ENCODE results near the gene CDR2.

Gene CDR2

DNA sequence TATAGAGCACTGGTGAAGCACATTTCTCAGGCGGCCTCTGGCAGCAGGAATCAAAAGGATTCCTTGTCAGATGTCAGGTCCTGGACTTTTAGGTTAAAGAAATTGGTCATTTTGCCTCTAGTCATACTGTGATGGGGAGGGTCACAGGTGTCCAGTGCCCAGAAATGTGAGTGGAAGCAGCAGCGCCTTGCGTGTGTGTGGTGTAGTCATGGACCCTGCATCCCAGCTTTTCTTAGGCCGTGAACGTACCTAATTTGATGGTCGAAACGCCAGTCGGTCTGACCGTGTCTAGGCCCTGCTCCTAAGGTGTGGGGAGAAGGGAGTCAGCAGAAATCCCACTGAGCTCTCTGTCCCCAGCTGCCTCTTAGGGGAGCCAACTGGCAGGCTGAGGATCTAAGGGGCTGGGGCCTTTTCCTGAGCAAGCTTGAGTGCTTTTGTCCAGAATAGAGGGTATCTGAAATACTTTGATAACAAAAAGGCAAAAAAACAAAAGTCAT is 45.2 kb downstream of the CDR2 start:
- no peaks in the 10 kb centered on the region for H4K20me1 ChIP-seq (ENCODE audit: insufficient read depth)
- H2AFZ ChIP-seq (ENCODE audit: low read depth), result no peak overlapping the region
- no peak overlapping the region for H3K4me2 ChIP-seq
- peaks cover 13% of the 10 kb centered on the region; the same call in 1 of the 2 replicates for H3K36me3 ChIP-seq (ENCODE audit: insufficient read depth)
- no peaks in the 10 kb centered on the region for H3K79me2 ChIP-seq (ENCODE audit: insufficient read depth, low read depth)
- no peak overlapping the region for H3K27ac ChIP-seq
- H3K4me3 ChIP-seq (IDR thresholded peaks at IDR 0.05; ENCODE audit: insufficient read depth, low read depth, low read length), result no peak overlapping the region
- H3K27me3 ChIP-seq (ENCODE audit: insufficient read depth, low read depth), result no peaks in the 10 kb centered on the region
- no peaks in the 10 kb centered on the region for H3K4me1 ChIP-seq (ENCODE audit: low read depth, poor library complexity, severe bottlenecking)
- H3K9ac ChIP-seq, result no peak overlapping the region
- no peak for TF ChIP-seq CTCF (conservative IDR thresholded peaks at IDR 0.05; ENCODE audit: low read depth, low read length)

- TF ChIP-seq CTCF (conservative IDR thresholded peaks at IDR 0.05; ENCODE audit: low read depth, low read length), result no peak
- H3K27ac ChIP-seq, result no peak overlapping the region
- no peaks in the 10 kb centered on the region for H3K79me2 ChIP-seq (ENCODE audit: insufficient read depth, low read depth)
- H3K4me2 ChIP-seq, result no peak overlapping the region
- no peak overlapping the region for H2AFZ ChIP-seq (ENCODE audit: low read depth)
- peaks cover 8% of the 10 kb centered on the region; the same call in 1 of the 2 replicates for H3K36me3 ChIP-seq (ENCODE audit: insufficient read depth)
- no peaks in the 10 kb centered on the region for H3K27me3 ChIP-seq (ENCODE audit: insufficient read depth, low read depth)
- H4K20me1 ChIP-seq (ENCODE audit: insufficient read depth), result no peaks in the 10 kb centered on the region
- no peak overlapping the region for H3K9ac ChIP-seq
- no peaks in the 10 kb centered on the region for H3K4me1 ChIP-seq (ENCODE audit: low read depth, poor library complexity, severe bottlenecking)
- no peak overlapping the region for H3K4me3 ChIP-seq (IDR thresholded peaks at IDR 0.05; ENCODE audit: insufficient read depth, low read depth, low read length)
Observed at GRCh38 chr16:22328081-22328725, 46.2 kb downstream of the CDR2 start.

DNA sequence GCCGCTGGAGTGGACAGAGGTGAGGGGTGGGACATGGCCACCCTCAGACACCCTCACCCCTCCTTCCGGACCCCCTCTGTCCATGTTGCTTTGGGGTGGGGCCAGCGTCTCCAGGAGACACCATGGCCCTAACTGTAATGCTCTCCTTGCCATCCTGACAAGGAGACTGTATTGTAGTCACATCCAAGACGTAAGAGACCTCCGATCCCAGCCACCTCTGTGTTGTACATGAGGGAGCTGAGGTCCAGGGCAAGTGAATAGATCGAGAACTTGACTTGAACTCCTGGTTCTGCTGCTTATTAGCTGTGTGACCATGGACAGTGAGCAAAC is 47.0 kb downstream of the CDR2 start:
- no peak for TF ChIP-seq CTCF (conservative IDR thresholded peaks at IDR 0.05; ENCODE audit: low read depth, low read length)
- H3K4me3 ChIP-seq (IDR thresholded peaks at IDR 0.05; ENCODE audit: insufficient read depth, low read depth, low read length), result no peak overlapping the region
- H3K4me1 ChIP-seq (ENCODE audit: low read depth, poor library complexity, severe bottlenecking), result no peaks in the 10 kb centered on the region
- peaks cover 8% of the 10 kb centered on the region; the same call in 1 of the 2 replicates for H3K36me3 ChIP-seq (ENCODE audit: insufficient read depth)
- H3K79me2 ChIP-seq (ENCODE audit: insufficient read depth, low read depth), result no peaks in the 10 kb centered on the region
- H2AFZ ChIP-seq (ENCODE audit: low read depth), result no peak overlapping the region
- H4K20me1 ChIP-seq (ENCODE audit: insufficient read depth), result no peaks in the 10 kb centered on the region
- H3K27ac ChIP-seq, result no peak overlapping the region
- no peak overlapping the region for H3K9ac ChIP-seq
- no peaks in the 10 kb centered on the region for H3K27me3 ChIP-seq (ENCODE audit: insufficient read depth, low read depth)
- no peak overlapping the region for H3K4me2 ChIP-seq

GRCh38 chr16:22326771-22327445 is 47.5 kb downstream of the CDR2 start:
- no peak overlapping the region for H3K4me3 ChIP-seq (IDR thresholded peaks at IDR 0.05; ENCODE audit: insufficient read depth, low read depth, low read length)
- no peak for TF ChIP-seq CTCF (conservative IDR thresholded peaks at IDR 0.05; ENCODE audit: low read depth, low read length)
- no peak overlapping the region for H3K4me2 ChIP-seq
- peaks cover 8% of the 10 kb centered on the region; the same call in 1 of the 2 replicates for H3K36me3 ChIP-seq (ENCODE audit: insufficient read depth)
- no peaks in the 10 kb centered on the region for H3K4me1 ChIP-seq (ENCODE audit: low read depth, poor library complexity, severe bottlenecking)
- H4K20me1 ChIP-seq (ENCODE audit: insufficient read depth), result no peaks in the 10 kb centered on the region
- no peak overlapping the region for H3K27ac ChIP-seq
- no peak overlapping the region for H2AFZ ChIP-seq (ENCODE audit: low read depth)
- no peaks in the 10 kb centered on the region for H3K27me3 ChIP-seq (ENCODE audit: insufficient read depth, low read depth)
- no peaks in the 10 kb centered on the region; the same call in 1 of the 2 replicates for H3K79me2 ChIP-seq (ENCODE audit: insufficient read depth, low read depth)
- H3K9ac ChIP-seq, result no peak overlapping the region

All from KMS-11 (cell line).